ENCODE data around the gene SLFN5. TPM values are rescaled to one million over a fixed set of nuclear protein-coding genes. Genes with fewer than 3 reads are reported as not detected.

Gene SLFN5
- total and polyA plus RNA-seq, 2 of the 4 experiments (the other 2 are of a cell fraction), result 13.0 to 48.9 TPM

- Histone ChIP-seq H4K20me1 (ENCODE audit: insufficient read depth, low read length) (peaks cover 28% of the 10 kb centered on the region), H2AK9ac (replicated peaks; ENCODE audit: low read depth, low read length, poor library complexity) (no peak overlapping the region), H3K4me3 (ENCODE audit: insufficient read depth, low read depth, low read length) (no peak overlapping the region), H2AK5ac (ENCODE audit: low read depth, low read length) (no peak overlapping the region), H3K18ac (ENCODE audit: low read depth, low read length) (no peak overlapping the region), H3K4me1 (ENCODE audit: control insufficient read depth, insufficient read depth, low read length) (peaks cover 16% of the 10 kb centered on the region), H3K27me3 (ENCODE audit: control insufficient read depth, insufficient read depth, low read length) (no peaks in the 10 kb centered on the region), H3K79me1 (ENCODE audit: low read depth in 1 of 2, low read length in 2 of 2) (peaks cover 23 to 60% of the 10 kb centered on the region in 2 experiments), H3K4me2 (ENCODE audit: low read depth, low read length) (peak overlapping the region; percentile 31; the same call in 1 of the 2 replicates), H3K56ac (ENCODE audit: extremely low read depth, insufficient read depth, low read length) (no peak overlapping the region), H2BK5ac (ENCODE audit: low read depth, low read length, poor library complexity, severe bottlenecking) (peak overlapping the region; percentile 42), H4K8ac (ENCODE audit: low read depth in 2 of 2, low read length in 2 of 2) (no peak overlapping the region), H4K91ac (ENCODE audit: insufficient read depth, low read depth, low read length) (no peak overlapping the region), H2BK15ac (ENCODE audit: low read depth, low read length) (no peak overlapping the region), H3K14ac (replicated peaks; ENCODE audit: low read depth, low read length) (no peak overlapping the region), H2AFZ (replicated peaks; ENCODE audit: low read length, poor library complexity) (peak overlapping the region; percentile 28), H3K9ac (ENCODE audit: low read depth, low read length) (no peak overlapping the region), H2BK120ac (ENCODE audit: low read depth, low read length) (no peak overlapping the region), H3K9me3 (ENCODE audit: control insufficient read depth, insufficient read depth, low read length) (no peaks in the 10 kb centered on the region), H3K23ac (ENCODE audit: low read depth, low read length) (no peak overlapping the region), H2BK20ac (ENCODE audit: low read depth, low read length) (no peak overlapping the region), H3K27ac (ENCODE audit: insufficient read depth, low read length) (peak overlapping the region; percentile 58; the same call in 1 of the 2 replicates), H3K4ac (ENCODE audit: low read depth, low read length) (no peak overlapping the region), H3K9me1 (ENCODE audit: insufficient read depth, low read length) (peaks cover 22% of the 10 kb centered on the region), H3K36me3 (ENCODE audit: control insufficient read depth, insufficient read depth, low read length) (peaks cover 9% of the 10 kb centered on the region), H4K5ac (ENCODE audit: low read depth, low read length) (no peak overlapping the region)
- in situ Hi-C loops (cut with MboI; ENCODE audit: low sequenced_read_pairs) (no loop called here), intact Hi-C loops (cut with micrococcal nuclease) (loop anchor here (1.0 kb wide), 1 partner anchor 126 kb away; no protein-coding TSS in a partner anchor), dilution Hi-C loops (cut with HindIII; ENCODE audit: low sequenced_read_pairs, unreplicated experiment) (no loop called here)
- ChIA-PET POLR2A (ENCODE audit: unreplicated experiment) (no interaction called here), CTCF (no interaction called here)
- no TSS peak for BruUV-seq (replicated peaks)
- no CpG with 5 or more reads among the region's 8 CpGs for WGBS, 2 experiments (ENCODE audit: extremely low coverage in 2 of 2, insufficient read length in 1 of 2)
- TF ChIP-seq CEBPB (IDR thresholded peaks at IDR 0.05; ENCODE audit: low read depth, low read length) (peak; percentile 98), CHD1 (IDR thresholded peaks at IDR 0.05; ENCODE audit: low read depth, low read length) (no peak), NFE2L2 (IDR thresholded peaks at IDR 0.05; ENCODE audit: low read depth, low read length) (peak; percentile 40; the same call in 1 of the 2 replicates), RFX5 (IDR thresholded peaks at IDR 0.05; ENCODE audit: low read depth, low read length) (no peak), MAZ (IDR thresholded peaks at IDR 0.05; ENCODE audit: borderline replicate concordance, low read depth, low read length) (peak; percentile 16; the same call in 1 of the 2 replicates), FOS (IDR thresholded peaks at IDR 0.05; ENCODE audit: low read depth, low read length) (peak; percentile 90), MXI1 (IDR thresholded peaks at IDR 0.05; ENCODE audit: borderline replicate concordance, low read depth, low read length) (peak; percentile 71; the same call in 1 of the 2 replicates)
- peak; percentile 97 for DNase-seq
- ATAC-seq (ENCODE audit: low read depth), result peak; percentile 80
These were observed 11.4 kb downstream of the SLFN5 start for GRCh38 chr17:35254107-35254773.
